Amygdala (tissue), 56 donors: ENCODE data around the gene SYT8.

Source experiments
- DNase-seq, 56 donors: peaks; one replicate each; lab custom pipeline; 2025; lab: John Stamatoyannopoulos, UW

Gene SYT8

DNA sequence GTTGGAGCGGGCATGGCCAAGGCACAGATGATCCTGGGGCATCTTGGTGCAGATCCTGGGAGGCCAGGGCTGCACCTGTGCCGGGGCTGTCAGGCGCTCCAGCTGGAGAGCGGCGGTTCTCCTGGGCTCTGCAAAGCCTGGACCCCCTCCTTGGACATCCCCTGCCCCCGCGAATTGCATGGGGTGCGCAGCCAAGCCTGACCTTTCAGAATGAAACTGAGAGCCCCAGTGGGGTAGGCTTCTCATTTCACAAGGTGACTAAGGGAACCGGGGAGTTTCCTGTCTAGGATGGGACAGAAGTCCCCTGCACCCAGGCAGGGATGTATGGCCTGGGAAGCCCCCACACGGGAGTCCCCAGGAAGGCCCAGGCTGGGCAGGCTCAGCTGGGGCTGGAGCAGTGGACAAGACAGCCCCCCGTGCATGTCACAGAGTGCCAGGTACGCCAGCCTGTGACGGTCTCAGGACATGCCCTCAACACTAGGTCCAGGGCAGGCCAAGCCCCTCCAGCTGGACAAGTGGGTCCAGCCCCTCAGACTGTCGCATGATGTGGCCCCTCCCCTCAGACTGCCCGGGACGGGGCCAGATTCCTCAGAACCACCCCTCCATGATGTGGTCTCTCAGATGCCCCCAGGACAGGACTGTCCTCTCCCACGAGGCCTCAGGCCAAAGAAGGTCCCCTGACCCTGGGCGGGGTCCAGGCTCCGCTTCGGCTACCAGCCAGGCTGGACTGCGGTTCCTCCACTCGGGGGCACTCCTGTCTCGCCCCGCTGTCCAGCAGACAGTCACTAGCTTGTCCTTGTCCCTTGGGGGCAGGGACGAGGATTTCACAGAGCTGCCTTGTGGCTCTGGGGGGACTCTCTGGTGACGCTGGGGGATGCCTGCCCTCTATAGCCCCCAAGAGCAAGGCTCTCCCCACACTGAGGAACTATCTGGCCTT, 20.4 kb downstream of the SYT8 start:
- no peak for DNase-seq

DNA sequence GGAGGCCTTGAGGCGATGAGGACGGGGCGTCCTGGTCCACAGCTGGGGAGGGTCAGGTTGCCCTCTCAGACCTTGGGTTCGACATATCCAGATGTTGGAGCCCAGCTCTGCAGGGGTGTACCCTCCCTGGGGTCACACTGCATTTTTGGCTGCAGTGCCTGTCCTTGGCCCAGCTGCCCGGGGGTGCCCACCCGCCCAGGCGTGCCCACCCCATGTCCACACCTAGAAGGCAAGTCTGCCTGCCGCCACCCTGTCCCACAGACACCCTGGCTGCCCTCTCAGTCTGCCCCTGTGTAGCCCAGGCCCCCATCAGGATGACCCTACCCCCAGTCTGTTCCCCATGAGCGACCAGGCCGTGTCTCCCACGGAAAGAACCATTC, 21.1 kb downstream of the SYT8 start:
- DNase-seq = no peak

GRCh38 chr11:1856306-1857005, 21.7 kb downstream of the SYT8 start:
- no peak for DNase-seq

- DNase-seq = no peak
Observed at GRCh38 chr11:1857064-1857463, 22.3 kb downstream of the SYT8 start.

- DNase-seq = peak in 1 of 56 donors; percentile 31
Observed at GRCh38 chr11:1858154-1858553, 23.4 kb downstream of the SYT8 start.

GRCh38 chr11:1858576-1858975, 23.8 kb downstream of the SYT8 start:
- no peak for DNase-seq

DNA sequence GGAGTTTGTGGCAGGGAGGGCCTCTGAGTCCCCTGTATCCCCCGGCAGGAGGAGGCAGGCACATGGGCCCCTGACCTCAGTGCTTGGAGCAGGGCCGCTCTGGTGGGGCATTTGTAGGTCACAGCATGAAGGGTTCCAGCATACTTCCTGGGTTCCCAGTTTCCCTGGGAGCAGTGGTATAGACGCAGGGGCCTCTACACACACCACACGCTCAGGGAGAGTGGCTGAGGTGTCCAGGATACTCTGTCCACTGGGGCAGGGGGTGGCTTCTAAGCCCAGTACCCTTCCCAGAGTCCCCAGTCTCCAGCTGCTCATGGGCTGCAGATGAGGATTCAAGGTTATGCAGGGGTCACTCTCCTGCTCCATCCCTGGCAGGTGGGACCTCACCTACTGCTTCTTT, 24.2 kb downstream of the SYT8 start:
- no peak for DNase-seq

GRCh38 chr11:1860108-1860507, 25.3 kb downstream of the SYT8 start:
- DNase-seq = no peak

DNA sequence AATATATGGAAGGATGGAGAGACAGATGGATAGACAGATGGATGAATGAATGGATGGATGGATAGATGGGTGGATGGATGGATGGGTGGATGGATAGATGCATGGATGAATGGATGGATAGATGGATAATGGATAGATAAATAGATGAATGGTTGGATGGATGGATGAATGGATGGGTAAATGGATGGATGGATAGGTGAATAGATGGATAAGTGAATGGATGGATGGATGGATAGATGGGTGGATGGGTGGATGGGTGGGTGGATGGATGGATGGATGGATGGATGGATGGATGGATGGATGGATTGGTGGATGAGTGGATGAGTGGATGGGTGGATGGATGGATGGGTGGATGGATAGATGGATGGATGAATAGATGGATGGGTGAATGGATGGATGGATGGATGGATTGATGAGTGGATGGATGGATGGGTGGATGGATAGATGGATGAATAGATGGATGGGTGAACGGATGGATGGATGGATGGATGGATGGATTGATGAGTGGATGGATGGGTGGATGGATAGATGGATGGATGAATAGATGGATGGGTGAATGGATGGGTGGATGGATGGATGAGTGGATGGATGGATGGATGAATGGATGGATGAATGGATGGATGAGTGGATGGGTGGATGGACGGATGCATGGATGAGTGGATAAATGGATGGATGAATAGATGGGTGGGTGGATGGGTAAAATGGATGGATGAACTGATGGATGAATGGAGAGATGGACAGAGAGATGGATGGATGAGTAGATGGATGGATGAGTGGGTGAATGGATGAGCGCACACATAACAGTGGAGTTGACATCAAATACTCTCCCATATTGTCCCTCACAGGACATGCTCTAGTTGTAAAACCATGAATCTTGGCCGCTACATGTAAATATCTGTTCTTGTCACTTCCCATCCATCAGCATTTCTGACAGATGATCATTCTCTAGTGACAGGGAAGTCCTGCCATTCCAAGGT, 26.9 kb downstream of the SYT8 start:
- no peak for DNase-seq

DNA sequence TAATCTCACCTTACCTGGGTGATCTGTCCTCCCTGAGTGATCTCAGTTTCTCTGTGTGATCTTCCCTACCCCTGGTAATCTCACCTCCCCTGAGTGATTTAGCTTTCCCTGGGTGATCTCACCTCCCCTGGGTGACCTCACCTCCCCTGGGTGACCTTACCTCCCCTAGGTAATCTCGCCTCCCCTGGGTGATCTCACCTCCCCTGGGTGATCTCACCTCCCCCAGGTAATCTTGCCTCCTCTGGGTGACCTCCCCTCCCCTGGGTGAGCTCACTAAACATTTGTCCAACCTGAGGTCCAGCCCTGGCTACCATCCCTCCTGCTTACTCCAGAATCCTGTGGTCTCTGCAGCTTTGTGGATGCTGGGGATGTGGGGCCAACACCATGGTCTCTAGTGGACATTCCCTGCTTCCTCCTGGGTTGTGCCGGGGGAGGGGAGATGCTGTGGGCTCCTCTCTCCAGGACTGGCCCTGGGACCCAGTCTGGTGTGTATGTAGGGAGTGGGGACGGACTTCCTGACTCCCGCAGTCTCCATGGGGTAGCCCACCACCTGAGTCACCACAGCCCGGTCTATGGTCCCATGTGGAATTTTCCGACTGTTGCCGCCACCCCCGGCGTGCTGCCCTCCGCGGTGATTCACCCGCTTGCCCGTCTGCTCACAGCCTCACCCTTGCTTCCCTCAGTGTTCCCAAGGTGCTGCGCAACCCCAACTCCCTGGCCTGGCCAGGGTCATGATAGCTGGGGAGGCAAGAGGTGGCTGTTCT, 28.0 kb downstream of the SYT8 start:
- DNase-seq = no peak

- DNase-seq = peak in 30 of 56 donors; percentile 11 to 68 (median 44)
Observed at GRCh38 chr11:1863352-1864216, 28.8 kb downstream of the SYT8 start.

GRCh38 chr11:1864231-1864630, 29.4 kb downstream of the SYT8 start:
- DNase-seq = no peak

- DNase-seq = peak in 2 of 56 donors; percentile 36 to 47
Observed at GRCh38 chr11:1864831-1865665, 30.3 kb downstream of the SYT8 start.

GRCh38 chr11:1866226-1866625, 31.4 kb downstream of the SYT8 start:
- DNase-seq = no peak

DNA sequence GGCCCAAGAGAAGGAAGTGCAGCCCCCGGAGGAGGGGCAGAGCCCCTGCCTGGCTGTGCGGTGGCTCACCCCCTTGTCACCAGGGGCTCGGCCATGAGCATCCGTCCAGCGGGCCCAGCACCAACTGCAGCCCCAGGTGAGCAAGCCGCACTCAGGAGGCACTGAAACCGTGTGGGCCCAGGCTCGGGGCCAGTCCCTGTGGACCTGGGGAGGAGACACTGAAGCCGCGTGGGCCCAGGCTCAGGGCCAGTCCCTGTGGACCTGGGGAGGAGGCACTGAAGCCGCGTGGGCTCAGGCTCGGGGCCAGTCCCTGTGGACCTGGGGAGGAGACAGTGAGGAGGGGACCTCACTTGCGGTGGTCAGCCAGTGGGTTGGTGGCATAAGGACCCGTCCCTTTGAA, 32.0 kb downstream of the SYT8 start:
- no peak for DNase-seq

- DNase-seq = no peak
Observed at GRCh38 chr11:1867381-1867780, 32.6 kb downstream of the SYT8 start.

DNA sequence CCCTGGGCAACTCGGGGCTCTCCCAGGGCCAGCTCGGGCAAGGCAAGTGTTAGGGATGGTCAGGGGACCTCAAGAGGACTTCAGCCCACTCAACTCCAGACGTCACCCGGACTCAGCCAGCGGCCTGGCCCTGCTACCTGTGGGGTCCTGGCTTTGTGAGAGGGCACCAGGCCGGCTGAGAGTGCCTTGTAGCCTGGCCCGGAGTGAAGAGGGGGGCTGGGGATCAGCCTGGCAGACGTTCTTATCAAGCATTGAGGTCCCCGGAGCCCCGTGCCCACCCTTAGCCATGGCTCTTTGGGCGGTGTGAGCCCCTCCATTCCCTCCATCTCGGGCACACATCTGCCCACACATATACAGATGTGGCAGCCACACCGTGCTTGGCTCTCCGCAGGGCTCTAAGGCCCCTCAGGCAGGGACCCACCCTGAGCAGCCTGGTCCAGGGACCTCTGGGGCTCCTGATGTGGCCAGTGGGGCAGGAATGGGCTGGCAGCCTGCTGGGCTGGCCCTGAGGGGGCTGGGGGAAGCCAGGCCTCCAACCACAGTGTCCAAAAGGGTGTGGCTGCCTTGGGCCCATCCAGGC, 33.4 kb downstream of the SYT8 start:
- no peak for DNase-seq
